Measurements from ENCODE around the gene LYSMD3. TPM values are rescaled to one million over a fixed set of nuclear protein-coding genes. Genes with fewer than 3 reads are reported as not detected.

LYSMD3 gene
- total RNA-seq, 2 donors from 2014 or later, result 15.0 to 19.3 TPM

- peaks cover 16% of the 10 kb centered on the region for H3K27me3 ChIP-seq (replicated peaks; ENCODE audit: insufficient read depth)
- TF ChIP-seq CTCF (IDR thresholded peaks at IDR 0.05), result no peak
Measured at GRCh38 chr5:90560771-90561170, 31.4 kb upstream of the LYSMD3 start.

GRCh38 chr5:90558344-90559192 lies 29.2 kb upstream of the LYSMD3 start, which contains the start of gene ADGRV1:
ADGRV1 (plus strand) TSS chr5:90558797; CDS start chr5:90558896, 99 bp downstream.
- H3K27me3 ChIP-seq (replicated peaks; ENCODE audit: insufficient read depth), result peaks cover 16% of the 10 kb centered on the region
- ATAC-seq (ENCODE audit: insufficient number of reproducible peaks, low FRiP score, low read depth), result no peak

More at GRCh38 chr5:90560771-90561170, 31.4 kb upstream of the LYSMD3 start:
- H3K4me1 ChIP-seq (ENCODE audit: control insufficient read depth in 1 of 2, low read depth in 2 of 2), result peaks cover 10 to 11% of the 10 kb centered on the region in 2 donors
- no peak overlapping the region for H3K4me3 ChIP-seq
- no peaks in the 10 kb centered on the region for H3K9me3 ChIP-seq
- no peak for ATAC-seq (ENCODE audit: insufficient number of reproducible peaks, low FRiP score, low read depth)
- H3K27ac ChIP-seq, result no peak overlapping the region
- DNase-seq (ENCODE audit: low spot score), result no peak
- no peaks in the 10 kb centered on the region for H3K36me3 ChIP-seq

GRCh38 chr5:90557871-90558270 lies 28.5 kb upstream of the LYSMD3 start:
- no peaks in the 10 kb centered on the region for H3K36me3 ChIP-seq
- no peak for TF ChIP-seq CTCF (IDR thresholded peaks at IDR 0.05)
- peaks cover 10 to 11% of the 10 kb centered on the region in 2 donors for H3K4me1 ChIP-seq (ENCODE audit: control insufficient read depth in 1 of 2, low read depth in 2 of 2)
- H3K9me3 ChIP-seq, result no peaks in the 10 kb centered on the region
- DNase-seq (ENCODE audit: low spot score) (no peak), ATAC-seq (ENCODE audit: insufficient number of reproducible peaks, low FRiP score, low read depth) (no peak)
- no peak overlapping the region for H3K27ac ChIP-seq
- peaks cover 16% of the 10 kb centered on the region for H3K27me3 ChIP-seq (replicated peaks; ENCODE audit: insufficient read depth)
- H3K4me3 ChIP-seq, result peak overlapping the region; percentile 62

More at GRCh38 chr5:90558344-90559192, 29.2 kb upstream of the LYSMD3 start, which contains the start of gene ADGRV1:
- Histone ChIP-seq H3K4me3 (peak within 1 kb of the TSS; percentile 62), H3K4me1 (ENCODE audit: control insufficient read depth in 1 of 2, low read depth in 2 of 2) (peaks cover 10 to 11% of the 10 kb centered on the region in 2 donors), H3K9me3 (no peaks in the 10 kb centered on the region), H3K27ac (no peak within 1 kb of the TSS), H3K36me3 (no peaks in the 10 kb centered on the region)
- no peak for TF ChIP-seq CTCF (IDR thresholded peaks at IDR 0.05)
- DNase-seq (ENCODE audit: low spot score), result no peak

- no peak for TF ChIP-seq CTCF (IDR thresholded peaks at IDR 0.05)
- Histone ChIP-seq H3K9me3 (no peaks in the 10 kb centered on the region), H3K27ac (no peak overlapping the region), H3K27me3 (replicated peaks; ENCODE audit: insufficient read depth) (peaks cover 16% of the 10 kb centered on the region), H3K4me3 (no peak overlapping the region), H3K4me1 (ENCODE audit: control insufficient read depth in 1 of 2, low read depth in 2 of 2) (peaks cover 10 to 11% of the 10 kb centered on the region in 2 donors), H3K36me3 (no peaks in the 10 kb centered on the region)
- no peak for DNase-seq (ENCODE audit: low spot score)
- ATAC-seq (ENCODE audit: insufficient number of reproducible peaks, low FRiP score, low read depth), result no peak
Measured at GRCh38 chr5:90557391-90557790, 28.0 kb upstream of the LYSMD3 start.

GRCh38 chr5:90555666-90556065 lies 26.3 kb upstream of the LYSMD3 start:
- H3K4me3 ChIP-seq, result no peak overlapping the region
- peaks cover 10 to 11% of the 10 kb centered on the region in 2 donors for H3K4me1 ChIP-seq (ENCODE audit: control insufficient read depth in 1 of 2, low read depth in 2 of 2)
- H3K9me3 ChIP-seq, result no peaks in the 10 kb centered on the region
- no peak for TF ChIP-seq CTCF (IDR thresholded peaks at IDR 0.05)
- ATAC-seq (ENCODE audit: insufficient number of reproducible peaks, low FRiP score, low read depth) (no peak), DNase-seq (ENCODE audit: low spot score) (no peak)
- H3K27ac ChIP-seq, result no peak overlapping the region
- peaks cover 16% of the 10 kb centered on the region for H3K27me3 ChIP-seq (replicated peaks; ENCODE audit: insufficient read depth)
- no peaks in the 10 kb centered on the region for H3K36me3 ChIP-seq
